ENCODE data around the gene HERC4.
A peak's percentile ranks its signal among the peaks of the same experiment; 100 is the strongest.

The HERC4 gene

GRCh38 chr10:67923551-67923950 is 151.5 kb downstream of the HERC4 start:
- no peaks in the 10 kb centered on the region for H3K27me3 ChIP-seq (ENCODE audit: control insufficient read depth in 1 of 2, insufficient read depth in 2 of 2, low read length in 2 of 2)
- no peaks in the 10 kb centered on the region for H3K9me3 ChIP-seq (ENCODE audit: control insufficient read depth in 2 of 2, low read length in 2 of 2)
- no peak overlapping the region for H3K4me3 ChIP-seq (ENCODE audit: low read length in 2 of 2)
- H3K27ac ChIP-seq (ENCODE audit: low read length), result no peak overlapping the region
- no peaks in the 10 kb centered on the region for H3K4me1 ChIP-seq (ENCODE audit: control insufficient read depth, insufficient read depth, low read length)
- peaks cover 9 to 25% of the 10 kb centered on the region in 2 donors for H3K36me3 ChIP-seq (ENCODE audit: control insufficient read depth in 2 of 2, insufficient read depth in 2 of 2, low read length in 2 of 2)
- H3K9ac ChIP-seq (ENCODE audit: low read length in 2 of 2), result no peak overlapping the region

GRCh38 chr10:67921065-67921464 is 154.0 kb downstream of the HERC4 start:
- Histone ChIP-seq H3K9ac (ENCODE audit: low read length in 2 of 2) (no peak overlapping the region), H3K27me3 (ENCODE audit: control insufficient read depth in 1 of 2, insufficient read depth in 2 of 2, low read length in 2 of 2) (no peaks in the 10 kb centered on the region), H3K4me3 (ENCODE audit: low read length in 2 of 2) (no peak overlapping the region), H3K36me3 (ENCODE audit: control insufficient read depth in 2 of 2, insufficient read depth in 2 of 2, low read length in 2 of 2) (peaks cover 11 to 22% of the 10 kb centered on the region in 2 donors), H3K4me1 (ENCODE audit: control insufficient read depth, insufficient read depth, low read length) (no peaks in the 10 kb centered on the region), H3K9me3 (ENCODE audit: control insufficient read depth in 2 of 2, low read length in 2 of 2) (no peaks in the 10 kb centered on the region), H3K27ac (ENCODE audit: low read length) (no peak overlapping the region)

GRCh38 chr10:67917679-67918078 is 157.4 kb downstream of the HERC4 start:
- Histone ChIP-seq H3K9me3 (ENCODE audit: control insufficient read depth in 2 of 2, low read length in 2 of 2) (no peaks in the 10 kb centered on the region), H3K4me1 (ENCODE audit: control insufficient read depth, insufficient read depth, low read length) (no peaks in the 10 kb centered on the region), H3K9ac (ENCODE audit: low read length in 2 of 2) (no peak overlapping the region), H3K27me3 (ENCODE audit: control insufficient read depth in 1 of 2, insufficient read depth in 2 of 2, low read length in 2 of 2) (no peaks in the 10 kb centered on the region), H3K36me3 (ENCODE audit: control insufficient read depth in 2 of 2, insufficient read depth in 2 of 2, low read length in 2 of 2) (peaks cover 21 to 26% of the 10 kb centered on the region in 2 donors), H3K27ac (ENCODE audit: low read length) (no peak overlapping the region), H3K4me3 (ENCODE audit: low read length in 2 of 2) (no peak overlapping the region)

GRCh38 chr10:67917169-67917568 is 157.9 kb downstream of the HERC4 start:
- Histone ChIP-seq H3K27ac (ENCODE audit: low read length) (no peak overlapping the region), H3K36me3 (ENCODE audit: control insufficient read depth in 2 of 2, insufficient read depth in 2 of 2, low read length in 2 of 2) (peaks cover 24 to 28% of the 10 kb centered on the region in 2 donors), H3K9me3 (ENCODE audit: control insufficient read depth in 2 of 2, low read length in 2 of 2) (no peaks in the 10 kb centered on the region), H3K4me3 (ENCODE audit: low read length in 2 of 2) (no peak overlapping the region), H3K4me1 (ENCODE audit: control insufficient read depth, insufficient read depth, low read length) (no peaks in the 10 kb centered on the region), H3K9ac (ENCODE audit: low read length in 2 of 2) (no peak overlapping the region), H3K27me3 (ENCODE audit: control insufficient read depth in 1 of 2, insufficient read depth in 2 of 2, low read length in 2 of 2) (no peaks in the 10 kb centered on the region)

- no peak overlapping the region for H3K9ac ChIP-seq (ENCODE audit: low read length in 2 of 2)
- no peaks in the 10 kb centered on the region for H3K27me3 ChIP-seq (ENCODE audit: control insufficient read depth in 1 of 2, insufficient read depth in 2 of 2, low read length in 2 of 2)
- H3K4me1 ChIP-seq (ENCODE audit: control insufficient read depth, insufficient read depth, low read length), result no peaks in the 10 kb centered on the region
- peaks cover 35 to 39% of the 10 kb centered on the region in 2 donors for H3K36me3 ChIP-seq (ENCODE audit: control insufficient read depth in 2 of 2, insufficient read depth in 2 of 2, low read length in 2 of 2)
- no peak overlapping the region for H3K27ac ChIP-seq (ENCODE audit: low read length)
- H3K4me3 ChIP-seq (ENCODE audit: low read length in 2 of 2), result no peak overlapping the region
- H3K9me3 ChIP-seq (ENCODE audit: control insufficient read depth in 2 of 2, low read length in 2 of 2), result no peaks in the 10 kb centered on the region
These were observed 160.2 kb downstream of the HERC4 start for GRCh38 chr10:67914777-67915340.

GRCh38 chr10:67912331-67912946 is 162.6 kb downstream of the HERC4 start:
- Histone ChIP-seq H3K9ac (ENCODE audit: low read length in 2 of 2) (no peak overlapping the region), H3K4me1 (ENCODE audit: control insufficient read depth, insufficient read depth, low read length) (no peaks in the 10 kb centered on the region), H3K27me3 (ENCODE audit: control insufficient read depth in 1 of 2, insufficient read depth in 2 of 2, low read length in 2 of 2) (no peaks in the 10 kb centered on the region), H3K9me3 (ENCODE audit: control insufficient read depth in 2 of 2, low read length in 2 of 2) (no peaks in the 10 kb centered on the region), H3K27ac (ENCODE audit: low read length) (no peak overlapping the region), H3K36me3 (ENCODE audit: control insufficient read depth in 2 of 2, insufficient read depth in 2 of 2, low read length in 2 of 2) (peaks cover 42 to 53% of the 10 kb centered on the region in 2 donors), H3K4me3 (ENCODE audit: low read length in 2 of 2) (no peak overlapping the region)

GRCh38 chr10:67903581-67903980 is 171.5 kb downstream of the HERC4 start:
- no peak overlapping the region for H3K27ac ChIP-seq (ENCODE audit: low read length)
- no peaks in the 10 kb centered on the region for H3K9me3 ChIP-seq (ENCODE audit: control insufficient read depth in 2 of 2, low read length in 2 of 2)
- H3K9ac ChIP-seq (ENCODE audit: low read length in 2 of 2), result no peak overlapping the region
- H3K27me3 ChIP-seq (ENCODE audit: control insufficient read depth in 1 of 2, insufficient read depth in 2 of 2, low read length in 2 of 2), result no peaks in the 10 kb centered on the region
- peaks cover 20 to 33% of the 10 kb centered on the region in 2 donors for H3K36me3 ChIP-seq (ENCODE audit: control insufficient read depth in 2 of 2, insufficient read depth in 2 of 2, low read length in 2 of 2)
- H3K4me1 ChIP-seq (ENCODE audit: control insufficient read depth, insufficient read depth, low read length), result no peaks in the 10 kb centered on the region
- H3K4me3 ChIP-seq (ENCODE audit: low read length in 2 of 2), result no peak overlapping the region

GRCh38 chr10:67893637-67894036 is 181.4 kb downstream of the HERC4 start:
- Histone ChIP-seq H3K9ac (ENCODE audit: low read length in 2 of 2) (no peak overlapping the region), H3K36me3 (ENCODE audit: control insufficient read depth in 2 of 2, insufficient read depth in 2 of 2, low read length in 2 of 2) (peaks cover 23 to 37% of the 10 kb centered on the region in 2 donors), H3K27me3 (ENCODE audit: control insufficient read depth in 1 of 2, insufficient read depth in 2 of 2, low read length in 2 of 2) (no peaks in the 10 kb centered on the region), H3K27ac (ENCODE audit: low read length) (no peak overlapping the region), H3K4me3 (ENCODE audit: low read length in 2 of 2) (no peak overlapping the region), H3K9me3 (ENCODE audit: control insufficient read depth in 2 of 2, low read length in 2 of 2) (no peaks in the 10 kb centered on the region), H3K4me1 (ENCODE audit: control insufficient read depth, insufficient read depth, low read length) (no peaks in the 10 kb centered on the region)

- peak overlapping the region; percentile 92 for H3K27ac ChIP-seq (ENCODE audit: low read length)
- no peaks in the 10 kb centered on the region for H3K27me3 ChIP-seq (ENCODE audit: control insufficient read depth in 1 of 2, insufficient read depth in 2 of 2, low read length in 2 of 2)
- no peaks in the 10 kb centered on the region for H3K9me3 ChIP-seq (ENCODE audit: control insufficient read depth in 2 of 2, low read length in 2 of 2)
- H3K9ac ChIP-seq (ENCODE audit: low read length in 2 of 2), result peak overlapping the region; percentile 71 to 93
- H3K4me3 ChIP-seq (ENCODE audit: low read length in 2 of 2), result peak overlapping the region; percentile 82 to 92
- H3K36me3 ChIP-seq (ENCODE audit: control insufficient read depth in 2 of 2, insufficient read depth in 2 of 2, low read length in 2 of 2), result peaks cover 6 to 23% of the 10 kb centered on the region in 2 donors
- H3K4me1 ChIP-seq (ENCODE audit: control insufficient read depth, insufficient read depth, low read length), result peaks cover 17% of the 10 kb centered on the region
These were observed 190.0 kb downstream of the HERC4 start for GRCh38 chr10:67884842-67885670.

- H3K27me3 ChIP-seq (ENCODE audit: control insufficient read depth in 1 of 2, insufficient read depth in 2 of 2, low read length in 2 of 2), result no peaks in the 10 kb centered on the region
- peak within 1 kb of the TSS; percentile 90 to 93 for H3K9ac ChIP-seq (ENCODE audit: low read length in 2 of 2)
- peak within 1 kb of the TSS; percentile 82 to 92 for H3K4me3 ChIP-seq (ENCODE audit: low read length in 2 of 2)
- no peaks in the 10 kb centered on the region for H3K9me3 ChIP-seq (ENCODE audit: control insufficient read depth in 2 of 2, low read length in 2 of 2)
- peaks cover 17% of the 10 kb centered on the region for H3K4me1 ChIP-seq (ENCODE audit: control insufficient read depth, insufficient read depth, low read length)
- H3K27ac ChIP-seq (ENCODE audit: low read length), result peak within 1 kb of the TSS; percentile 92
- peaks cover 6 to 20% of the 10 kb centered on the region in 2 donors for H3K36me3 ChIP-seq (ENCODE audit: control insufficient read depth in 2 of 2, insufficient read depth in 2 of 2, low read length in 2 of 2)
These were observed 190.7 kb downstream of the HERC4 start, which contains the start of gene SIRT1 for GRCh38 chr10:67884313-67884841. Gene SIRT1 (plus strand): TSS chr10:67884656. CDS start chr10:67884722, 66 bp downstream.

Measured in stomach smooth muscle (tissue), 2 donors.